ENCODE measurements around the gene BRSK2. TPM values are rescaled to one million over a fixed set of nuclear protein-coding genes. Genes with fewer than 3 reads are reported as not detected.

BRSK2 gene
- total RNA-seq, 1 donor from 2014 or later = 0.75 TPM

DNA sequence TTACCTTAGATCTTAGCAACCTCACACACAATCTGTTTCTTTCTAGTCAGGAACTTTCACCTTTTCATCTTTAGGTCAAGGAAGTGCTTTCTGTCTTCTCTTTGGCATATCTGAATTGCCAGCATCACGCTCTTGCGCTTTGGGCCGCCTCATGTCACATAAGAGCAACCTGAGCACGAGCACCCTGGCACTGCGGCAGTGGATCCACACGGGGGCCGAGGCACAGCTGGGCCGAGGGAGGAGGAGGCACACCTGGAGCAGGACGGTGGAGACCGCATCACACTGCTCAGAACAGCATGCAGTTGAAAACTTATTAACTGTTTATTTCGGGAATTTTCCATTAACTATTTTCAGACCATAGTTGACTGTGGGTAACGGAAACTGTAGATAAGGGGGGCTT lies 86.1 kb downstream of the BRSK2 start:
- Histone ChIP-seq H3K36me3 (ENCODE audit: control insufficient read depth, insufficient read depth, low read length) (peaks cover 4% of the 10 kb centered on the region), H3K4me3 (ENCODE audit: low read depth, low read length) (no peak overlapping the region), H3K27me3 (ENCODE audit: control insufficient read depth, insufficient read depth, low read length) (no peaks in the 10 kb centered on the region)
- DNase-seq (ENCODE audit: low read depth) = no peak
- TF ChIP-seq CTCF (IDR thresholded peaks at IDR 0.05; ENCODE audit: insufficient read depth, low read length, poor library complexity, severe bottlenecking) = no peak

DNA sequence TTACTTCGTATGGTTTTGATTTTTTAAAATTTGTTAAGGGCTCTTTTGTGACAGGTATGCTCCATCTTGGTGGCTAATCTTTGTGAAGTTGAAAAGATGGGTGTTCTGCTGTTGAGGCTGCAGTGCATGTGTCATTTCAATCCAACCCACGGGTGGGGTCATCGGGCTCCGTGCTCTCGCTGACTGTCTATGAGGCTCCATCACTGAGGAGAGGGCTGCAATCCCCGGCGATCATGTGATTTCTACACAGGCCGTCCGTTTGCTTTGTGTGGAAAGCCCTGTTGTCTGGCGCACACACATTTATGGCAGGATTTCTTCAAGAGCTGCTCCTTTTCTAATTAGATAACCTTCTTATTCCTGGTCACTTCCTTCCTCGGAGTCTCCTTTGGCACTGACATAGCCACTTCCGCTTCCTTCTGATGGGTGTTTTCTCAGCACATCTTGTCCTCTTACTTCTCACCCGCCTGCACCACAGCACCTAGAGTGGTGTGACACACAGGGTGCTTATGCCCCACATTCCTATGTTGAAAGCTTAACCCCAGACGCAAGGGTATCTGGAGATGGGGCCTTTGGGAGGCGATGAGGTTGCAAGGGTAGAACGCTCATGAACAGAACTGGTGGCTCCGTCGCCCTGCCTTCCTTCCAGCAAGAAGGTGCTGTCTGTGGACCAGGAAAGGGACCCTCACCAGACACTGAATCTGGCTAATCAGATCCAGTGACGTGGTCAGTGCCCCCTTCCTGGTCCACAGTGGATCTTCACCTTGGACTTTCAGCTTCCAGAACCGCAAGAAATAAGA lies 87.4 kb downstream of the BRSK2 start:
- peaks cover 4% of the 10 kb centered on the region for H3K36me3 ChIP-seq (ENCODE audit: control insufficient read depth, insufficient read depth, low read length)
- TF ChIP-seq CTCF (IDR thresholded peaks at IDR 0.05; ENCODE audit: insufficient read depth, low read length, poor library complexity, severe bottlenecking) = no peak
- H3K4me3 ChIP-seq (ENCODE audit: low read depth, low read length) = no peak overlapping the region
- no peak for DNase-seq (ENCODE audit: low read depth)
- H3K27me3 ChIP-seq (ENCODE audit: control insufficient read depth, insufficient read depth, low read length) = no peaks in the 10 kb centered on the region

DNA sequence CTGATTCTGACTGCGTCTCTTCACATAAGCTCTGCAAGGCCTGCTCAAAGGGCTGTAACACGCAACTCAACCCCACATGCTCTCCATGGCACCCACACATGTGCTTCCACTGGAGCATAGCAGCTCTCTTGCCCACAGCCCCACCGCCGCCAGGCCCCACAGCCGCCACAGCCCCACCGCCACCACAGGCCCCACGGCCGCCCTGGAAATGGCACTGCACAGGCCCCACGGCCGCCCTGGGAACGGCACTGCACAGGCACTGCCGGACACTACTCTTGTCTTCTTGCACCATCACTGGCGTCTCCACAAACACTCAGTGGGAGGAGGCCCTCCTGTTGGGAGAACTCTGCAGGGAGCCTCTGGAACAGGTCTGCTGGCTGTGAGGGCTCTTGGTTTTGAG lies 88.3 kb downstream of the BRSK2 start:
- peaks cover 4% of the 10 kb centered on the region for H3K36me3 ChIP-seq (ENCODE audit: control insufficient read depth, insufficient read depth, low read length)
- DNase-seq (ENCODE audit: low read depth) = no peak
- TF ChIP-seq CTCF (IDR thresholded peaks at IDR 0.05; ENCODE audit: insufficient read depth, low read length, poor library complexity, severe bottlenecking) = no peak
- no peak overlapping the region for H3K4me3 ChIP-seq (ENCODE audit: low read depth, low read length)
- H3K27me3 ChIP-seq (ENCODE audit: control insufficient read depth, insufficient read depth, low read length) = no peaks in the 10 kb centered on the region

GRCh38 chr11:1478544-1478943 lies 88.8 kb downstream of the BRSK2 start:
- TF ChIP-seq CTCF (IDR thresholded peaks at IDR 0.05; ENCODE audit: insufficient read depth, low read length, poor library complexity, severe bottlenecking) = no peak
- Histone ChIP-seq H3K4me3 (ENCODE audit: low read depth, low read length) (no peak overlapping the region), H3K36me3 (ENCODE audit: control insufficient read depth, insufficient read depth, low read length) (peaks cover 4% of the 10 kb centered on the region)

GRCh38 chr11:1479006-1479677 lies 89.4 kb downstream of the BRSK2 start:
- no peak for DNase-seq (ENCODE audit: low read depth)
- TF ChIP-seq CTCF (IDR thresholded peaks at IDR 0.05; ENCODE audit: insufficient read depth, low read length, poor library complexity, severe bottlenecking) = no peak
- H3K27me3 ChIP-seq (ENCODE audit: control insufficient read depth, insufficient read depth, low read length) = no peaks in the 10 kb centered on the region
- H3K36me3 ChIP-seq (ENCODE audit: control insufficient read depth, insufficient read depth, low read length) = peaks cover 4% of the 10 kb centered on the region
- no peak overlapping the region for H3K4me3 ChIP-seq (ENCODE audit: low read depth, low read length)

More at GRCh38 chr11:1478544-1478943, 88.8 kb downstream of the BRSK2 start:
- no peaks in the 10 kb centered on the region for H3K27me3 ChIP-seq (ENCODE audit: control insufficient read depth, insufficient read depth, low read length)
- no peak for DNase-seq (ENCODE audit: low read depth)
